Activated B cell treated with CpG ODN at 0.5 μM for 24 hours (primary cell): ENCODE results near the gene ATP2A1. TPM values are rescaled to one million over a fixed set of nuclear protein-coding genes. Genes with fewer than 3 reads are reported as not detected.
A peak's percentile ranks its signal among the peaks of the same experiment; 100 is the strongest.

ENCODE experiments used
- ATAC-seq: fragments of 200-7000 bp; cut with Tn5 transposase; one replicate; pipeline ENCODE4 v1.10.0; 2021; ENCODE audit warnings: low read depth, mild to moderate bottlenecking, moderate library complexity
- CTCF ChIA-PET: fragments of 350-600 bp; sonication (Branson Sonifier 250); formaldehyde crosslinking; loops from one replicate; lab custom pipeline; 2021; ENCODE audit warnings: antibody characterized with exemption; lab: Charles Lee
- POLR2A ChIA-PET: fragments of 350-600 bp; sonication (Branson Sonifier 250); formaldehyde crosslinking; loops from one replicate; lab custom pipeline; 2021; ENCODE audit warnings: antibody characterized with exemption; lab: Charles Lee
- DNase-seq: peaks from one replicate; pipeline ENCODE4 v3.0.0; 2022
- H3K27ac Mint-ChIP-seq: one replicate; pipeline ENCODE4 v1.8.0; 2020; ENCODE audit warnings: mixed read lengths
- H3K27me3 Mint-ChIP-seq: one replicate; pipeline ENCODE4 v1.8.0; 2021; ENCODE audit warnings: mixed read lengths
- H3K36me3 Mint-ChIP-seq: one replicate; pipeline ENCODE4 v1.8.0; 2021; ENCODE audit warnings: low read depth, mixed read lengths
- H3K4me1 Mint-ChIP-seq: one replicate; pipeline ENCODE4 v1.8.0; 2021; ENCODE audit warnings: mixed read lengths
- H3K4me3 Mint-ChIP-seq: one replicate; pipeline ENCODE4 v1.8.0; 2020; ENCODE audit warnings: mild to moderate bottlenecking, mixed read lengths
- H3K9me3 Mint-ChIP-seq: one replicate; pipeline ENCODE4 v1.8.0; 2020; ENCODE audit warnings: mixed read lengths
- intact Hi-C: fragments of 100-400 bp; cut with micrococcal nuclease; formaldehyde crosslinking; loops from one replicate; pipeline ENCODE4 v1.15.1; 2024
- total RNA-seq: library from RNA; stranded (reverse); gene quantifications from 2 replicates; pipeline ENCODE4 v1.2.3, GENCODE V29; 2022
- TF ChIP-seq, protein P1 (sequence below): fragments of 200-600 bp; IDR thresholded peaks from one replicate; pipeline ENCODE4 v1.8.0; 2022; ENCODE audit warnings: antibody characterized with exemption, mild to moderate bottlenecking

Gene ATP2A1
- total RNA-seq, 1 donor from 2014 or later, result 1.0 TPM

DNA sequence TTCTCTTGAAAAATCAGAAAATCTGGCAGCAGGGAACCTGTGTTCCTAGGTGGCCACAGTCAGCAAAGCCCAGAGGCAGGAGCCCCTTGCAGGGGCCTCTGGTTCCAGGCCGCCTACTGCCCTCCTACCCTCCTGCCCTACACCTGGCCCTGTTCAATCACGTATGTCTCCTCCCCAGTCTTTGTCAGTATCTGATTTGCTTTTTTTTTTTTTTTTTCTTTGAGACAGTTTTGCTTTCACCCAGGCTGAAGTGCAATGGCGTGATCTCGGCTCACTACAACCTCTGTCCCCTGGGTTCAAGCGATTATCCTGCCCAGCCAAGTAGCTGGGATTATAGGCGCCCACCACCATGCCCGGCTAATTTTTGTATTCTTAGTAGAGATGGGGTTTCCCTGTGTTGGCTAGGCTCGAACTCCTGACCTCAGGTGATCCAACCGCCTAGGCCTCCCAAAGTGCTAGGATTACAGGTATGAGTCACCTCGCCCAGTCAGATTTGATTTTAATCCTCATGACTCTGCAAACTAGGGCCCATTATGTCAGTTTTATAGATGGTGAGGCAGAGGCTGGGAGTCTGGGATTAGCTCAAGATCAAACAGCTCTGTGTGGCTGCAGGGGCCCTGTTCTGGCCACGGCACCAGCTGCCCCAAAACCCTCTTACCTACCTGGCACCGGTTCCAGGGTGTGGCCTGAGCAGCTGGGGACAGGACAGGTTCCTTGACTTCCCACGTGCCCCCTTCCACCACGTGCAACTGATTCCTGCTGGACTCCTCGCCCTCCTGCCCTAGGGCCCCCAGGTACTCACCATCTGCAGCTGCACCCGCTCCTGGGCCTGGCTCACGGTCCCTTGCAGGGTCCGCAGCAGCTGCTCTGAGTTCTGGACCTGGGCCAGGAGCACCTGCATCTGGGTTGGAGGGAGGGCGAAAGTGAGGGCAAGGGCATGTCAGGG is 32.1 kb downstream of the ATP2A1 start:
- no peak for DNase-seq
- peaks cover 12% of the 10 kb centered on the region for H3K4me1 Mint-ChIP-seq
- ChIA-PET POLR2A (interaction anchor here (0.5 to 7.0 kb wide), 10 partner anchors 14 to 953 kb away, joined by 3 to 54 read pairs (median 4); partner anchors contain the start of genes ATXN2L, CD19, CDIPT and RABEP2), CTCF (interaction anchor here (1.0 to 4.4 kb wide), 2 partner anchors 13 to 34 kb away, joined by 4 to 16 read pairs; no protein-coding TSS in a partner anchor)
- H3K9me3 Mint-ChIP-seq, result no peaks in the 10 kb centered on the region
- peak; percentile 73 for ATAC-seq
- no peaks in the 10 kb centered on the region for H3K27me3 Mint-ChIP-seq
- intact Hi-C loops, result loop anchor here (1.0 to 5.0 kb wide), 3 partner anchors 14 to 37 kb away; no protein-coding TSS in a partner anchor
- peak overlapping the region; percentile 7 for H3K4me3 Mint-ChIP-seq
- H3K36me3 Mint-ChIP-seq, result peaks cover 61% of the 10 kb centered on the region
- TF ChIP-seq, protein P1, sequence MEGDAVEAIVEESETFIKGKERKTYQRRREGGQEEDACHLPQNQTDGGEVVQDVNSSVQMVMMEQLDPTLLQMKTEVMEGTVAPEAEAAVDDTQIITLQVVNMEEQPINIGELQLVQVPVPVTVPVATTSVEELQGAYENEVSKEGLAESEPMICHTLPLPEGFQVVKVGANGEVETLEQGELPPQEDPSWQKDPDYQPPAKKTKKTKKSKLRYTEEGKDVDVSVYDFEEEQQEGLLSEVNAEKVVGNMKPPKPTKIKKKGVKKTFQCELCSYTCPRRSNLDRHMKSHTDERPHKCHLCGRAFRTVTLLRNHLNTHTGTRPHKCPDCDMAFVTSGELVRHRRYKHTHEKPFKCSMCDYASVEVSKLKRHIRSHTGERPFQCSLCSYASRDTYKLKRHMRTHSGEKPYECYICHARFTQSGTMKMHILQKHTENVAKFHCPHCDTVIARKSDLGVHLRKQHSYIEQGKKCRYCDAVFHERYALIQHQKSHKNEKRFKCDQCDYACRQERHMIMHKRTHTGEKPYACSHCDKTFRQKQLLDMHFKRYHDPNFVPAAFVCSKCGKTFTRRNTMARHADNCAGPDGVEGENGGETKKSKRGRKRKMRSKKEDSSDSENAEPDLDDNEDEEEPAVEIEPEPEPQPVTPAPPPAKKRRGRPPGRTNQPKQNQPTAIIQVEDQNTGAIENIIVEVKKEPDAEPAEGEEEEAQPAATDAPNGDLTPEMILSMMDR, result no peak
- H3K27ac Mint-ChIP-seq, result peak overlapping the region; percentile 87

DNA sequence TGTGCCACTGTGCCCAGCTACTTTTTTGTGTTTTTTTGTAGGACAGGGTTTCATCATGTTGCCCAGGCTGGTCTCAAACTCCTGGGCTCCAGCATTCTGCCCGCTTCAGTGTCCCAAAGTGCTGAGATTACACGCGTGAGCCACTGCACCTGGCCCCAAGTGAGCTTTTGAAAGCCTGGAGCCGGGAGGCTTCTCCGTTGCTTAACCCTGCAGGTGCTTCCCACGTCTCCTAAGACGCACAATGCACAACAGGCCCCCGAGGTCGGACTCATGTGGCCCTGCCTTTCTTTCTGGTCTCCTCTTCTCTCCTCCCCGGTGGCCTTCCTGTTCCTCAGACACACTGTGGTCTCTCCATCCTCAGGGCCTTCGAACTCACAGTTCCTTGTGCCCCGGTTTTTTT is 34.3 kb downstream of the ATP2A1 start:
- no peak for DNase-seq
- no peak for ATAC-seq
- Mint-ChIP-seq H3K36me3 (peaks cover 68% of the 10 kb centered on the region), H3K27me3 (no peaks in the 10 kb centered on the region), H3K4me3 (no peak overlapping the region), H3K4me1 (peaks cover 19% of the 10 kb centered on the region), H3K27ac (no peak overlapping the region), H3K9me3 (no peaks in the 10 kb centered on the region)
- TF ChIP-seq, protein P1, result no peak
- ChIA-PET CTCF (interaction anchor here (4.4 kb wide), 1 partner anchor 32 kb away, joined by 16 read pairs; no protein-coding TSS in a partner anchor), POLR2A (interaction anchor here (0.6 to 7.0 kb wide), 5 partner anchors 12 to 67 kb away, joined by 3 to 54 read pairs (median 7); partner anchors contain the start of genes RABEP2 and TUFM)
- intact Hi-C loops, result loop anchor here (5.0 kb wide), 1 partner anchor 35 kb away; no protein-coding TSS in a partner anchor

DNA sequence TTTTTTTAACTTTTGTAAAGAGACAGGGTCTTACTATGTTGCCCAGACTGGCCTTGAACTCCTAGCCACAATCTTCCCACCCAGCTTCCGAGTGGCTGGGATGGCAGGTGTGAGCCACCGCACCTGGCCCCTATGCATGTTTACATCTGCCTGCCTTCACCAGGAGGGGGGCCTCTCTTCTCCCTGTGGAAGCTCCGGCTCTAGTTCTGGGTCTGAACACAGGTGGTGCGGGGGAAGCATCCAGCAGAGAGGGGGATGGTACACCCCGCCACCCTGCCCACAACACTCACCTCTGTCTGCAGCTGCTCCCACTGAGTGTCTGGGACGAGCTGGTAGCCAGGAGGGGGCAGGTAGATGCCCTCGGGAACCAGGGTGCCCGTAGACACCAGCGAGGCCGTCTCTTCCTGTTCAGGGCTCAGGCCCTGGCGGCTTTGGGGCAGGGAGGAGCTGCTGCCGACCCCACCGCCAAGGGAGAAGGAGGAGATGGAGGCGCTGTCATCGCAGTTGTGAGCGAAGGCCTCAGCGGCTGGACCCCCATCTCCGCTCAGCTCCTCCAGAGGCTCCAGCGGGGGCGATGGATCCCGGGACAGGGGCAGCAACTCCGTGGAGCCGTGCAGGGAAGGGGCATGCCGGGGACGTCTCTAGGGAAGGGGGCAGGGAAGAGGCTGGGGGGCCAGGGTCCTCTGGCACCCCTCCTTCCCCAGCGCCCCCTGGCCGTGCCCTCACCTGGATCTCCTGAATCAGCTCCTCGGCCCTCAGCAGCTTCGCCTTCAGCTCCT is 35.8 kb downstream of the ATP2A1 start:
- Mint-ChIP-seq H3K4me3 (no peak overlapping the region), H3K27me3 (no peaks in the 10 kb centered on the region), H3K4me1 (peaks cover 20% of the 10 kb centered on the region), H3K27ac (no peak overlapping the region), H3K9me3 (no peaks in the 10 kb centered on the region), H3K36me3 (peaks cover 69% of the 10 kb centered on the region)
- ChIA-PET CTCF (interaction anchor here (2.0 kb wide), 1 partner anchor 31 kb away, joined by 8 read pairs; no protein-coding TSS in a partner anchor), POLR2A (interaction anchor here (0.6 to 7.0 kb wide), 3 partner anchors 10 to 31 kb away, joined by 3 to 54 read pairs (median 3); partner anchors contain the start of gene RABEP2)
- TF ChIP-seq, protein P1, result no peak
- DNase-seq (no peak), ATAC-seq (no peak)
- intact Hi-C loops, result loop anchor here (5.0 kb wide), 1 partner anchor 33 kb away; no protein-coding TSS in a partner anchor

DNA sequence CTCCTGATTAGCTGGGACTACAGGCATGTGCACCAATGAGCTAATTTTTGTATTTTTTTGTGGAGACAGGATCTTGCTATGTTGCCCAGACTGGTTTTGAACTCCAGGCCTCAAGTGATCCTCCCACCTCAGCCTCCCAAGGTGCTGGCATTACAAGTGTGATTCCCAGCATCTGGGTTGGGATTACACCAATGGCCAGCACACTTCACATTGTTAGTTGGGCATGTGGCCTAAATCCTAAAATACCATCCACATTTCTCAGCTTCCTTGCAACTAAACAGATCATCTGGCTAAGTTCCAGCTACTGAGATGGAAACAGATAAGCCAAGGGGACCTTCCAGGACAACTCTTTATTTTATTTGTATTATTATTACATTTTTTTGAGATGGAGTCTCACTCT is 36.9 kb downstream of the ATP2A1 start:
- DNase-seq, result no peak
- Mint-ChIP-seq H3K9me3 (no peaks in the 10 kb centered on the region), H3K27ac (no peak overlapping the region), H3K27me3 (no peaks in the 10 kb centered on the region), H3K4me1 (peaks cover 22% of the 10 kb centered on the region), H3K36me3 (peaks cover 70% of the 10 kb centered on the region), H3K4me3 (no peak overlapping the region)
- no peak for ATAC-seq
- ChIA-PET POLR2A (interaction anchor here (0.7 to 7.0 kb wide), 2 partner anchors 9 to 29 kb away, joined by 3 to 54 read pairs; partner anchors contain the start of gene RABEP2), CTCF (interaction anchor here (2.0 kb wide), 1 partner anchor 30 kb away, joined by 8 read pairs; no protein-coding TSS in a partner anchor)
- intact Hi-C loops, result no loop called here
- TF ChIP-seq, protein P1, result no peak
